Fibroblast of skin of left quadriceps (primary cell): Measurements from ENCODE around the gene RPL13A.

Experiments used
- DNase-seq, 2 experiments: peaks; one replicate each; pipeline ENCODE4 v3.0.0-alpha.2; 2013; ENCODE audit warnings: low read depth in 2 of 2

RPL13A gene

GRCh38 chr19:49481020-49481683 is 6.3 kb upstream of the RPL13A start:
- DNase-seq = no peak

- DNase-seq = no peak
These were observed 1.2 kb upstream of the RPL13A start for GRCh38 chr19:49486232-49486631.

GRCh38 chr19:49486710-49487276 is 615 bp upstream of the RPL13A start:
- DNase-seq = no peak

GRCh38 chr19:49488046-49488862 is 846 bp downstream of the RPL13A start:
- no peak for DNase-seq

- DNase-seq = no peak
These were observed 1.6 kb downstream of the RPL13A start for GRCh38 chr19:49488863-49489537.

- no peak for DNase-seq
These were observed 2.3 kb downstream of the RPL13A start for GRCh38 chr19:49489601-49490167.

- no peak for DNase-seq
These were observed 3.0 kb downstream of the RPL13A start for GRCh38 chr19:49490287-49491029.

- DNase-seq = no peak
These were observed 3.8 kb downstream of the RPL13A start for GRCh38 chr19:49491030-49491803.

GRCh38 chr19:49491804-49492572 is 4.6 kb downstream of the RPL13A start:
- DNase-seq = no peak

GRCh38 chr19:49492573-49493405 is 5.4 kb downstream of the RPL13A start:
- DNase-seq = no peak

GRCh38 chr19:49496574-49497008 is 9.2 kb downstream of the RPL13A start:
- DNase-seq = no peak

- no peak for DNase-seq
These were observed 9.8 kb downstream of the RPL13A start for GRCh38 chr19:49497047-49497788.

- no peak for DNase-seq
These were observed 10.3 kb downstream of the RPL13A start for GRCh38 chr19:49497789-49498103.

GRCh38 chr19:49498475-49498874 is 11.1 kb downstream of the RPL13A start:
- no peak for DNase-seq

GRCh38 chr19:49499030-49499670 is 11.7 kb downstream of the RPL13A start:
- DNase-seq = no peak

GRCh38 chr19:49502866-49503581 is 15.6 kb downstream of the RPL13A start:
- DNase-seq = peak; percentile 68 to 71

- DNase-seq = no peak
These were observed 16.2 kb downstream of the RPL13A start for GRCh38 chr19:49503582-49503962.
